Endothelial cell of umbilical vein (primary cell): ENCODE results near the gene EP400. TPM values are rescaled to one million over a fixed set of nuclear protein-coding genes. Genes with fewer than 3 reads are reported as not detected.

ENCODE experiments used
- BruUV-seq: library from RNA; stranded (reverse); fragments of 400-500 nt; replicated peaks from 2 replicates; lab custom pipeline; 2021; lab: Mats Ljungman, UMichigan
- CTCF ChIA-PET: fragments of 300-600, 350-600 bp; sonication (Branson Sonifier 250); formaldehyde crosslinking; loops from one replicate; lab custom pipeline; 2021; ENCODE audit warnings: antibody characterized with exemption, inconsistent platforms; lab: Charles Lee
- POLR2A ChIA-PET: fragments of 300-600, 350-600 bp; sonication (Branson Sonifier 250); formaldehyde crosslinking; loops from one replicate; lab custom pipeline; 2021; ENCODE audit warnings: antibody characterized with exemption, inconsistent platforms; lab: Charles Lee
- DNase-seq: peaks from one replicate; pipeline ENCODE4 v3.0.0-alpha.2; 2011; ENCODE audit warnings: low read depth, low spot score
- FAIRE-seq: peaks from 2 replicates; lab custom pipeline; 2011; peaks lifted over from hg19 to GRCh38; lab: Jason Lieb, UNC
- H2AFZ ChIP-seq: 2 replicates; pipeline ENCODE4 v1.6.0; 2012; ENCODE audit warnings: low read depth, low read length, control low read depth, inconsistent platforms
- H3K27ac ChIP-seq: 2 replicates; pipeline ENCODE4 v1.5.1; 2011; ENCODE audit warnings: low read depth, mild to moderate bottlenecking, control low read depth, low read length, moderate library complexity; ENCODE audit not compliant: insufficient read depth
- H3K27me3 ChIP-seq, 2 experiments: 2 replicates each; pipeline versions ENCODE4 v1.6.0 to v1.6.1; 2011; ENCODE audit warnings: low read length in 2 of 2, mixed read lengths in 1 of 2; ENCODE audit not compliant: control insufficient read depth in 2 of 2, insufficient read depth in 2 of 2
- H3K36me3 ChIP-seq, 2 experiments: 2 replicates in 1 of 2; 3 replicates in 1 of 2; pipeline ENCODE4 v1.5.1; 2011; ENCODE audit warnings: low read length in 2 of 2, mild to moderate bottlenecking in 1 of 2, moderate library complexity in 1 of 2; ENCODE audit not compliant: control insufficient read depth in 2 of 2, insufficient read depth in 2 of 2; ENCODE audit errors: extremely low read depth in 1 of 2
- H3K4me1 ChIP-seq: 3 replicates; pipeline ENCODE4 v1.5.1; 2011; ENCODE audit warnings: mild to moderate bottlenecking, low read length; ENCODE audit not compliant: control insufficient read depth, insufficient read depth; ENCODE audit errors: extremely low read depth
- H3K4me2 ChIP-seq: 2 replicates; pipeline ENCODE4 v1.6.1; 2011; ENCODE audit warnings: low read length, control low read depth, mixed read lengths; ENCODE audit not compliant: insufficient read depth
- H3K4me3 ChIP-seq, 3 experiments: fragments of 200-600 bp in 1 of 3; sonication (generic), shearing (Covaris generic) in 1 of 3; replicated peaks in 1 of 3; 2 replicates each; pipeline ENCODE4 v1.5.1; 2011 to 2016; ENCODE audit warnings: control low read depth in 3 of 3, low read length in 3 of 3, mild to moderate bottlenecking in 2 of 3, inconsistent platforms in 1 of 3, low read depth in 1 of 3, moderate library complexity in 1 of 3; ENCODE audit not compliant: insufficient read depth in 1 of 3
- H3K79me2 ChIP-seq: 2 replicates; pipeline ENCODE4 v1.6.0; 2012; ENCODE audit warnings: low read length, inconsistent platforms; ENCODE audit not compliant: control insufficient read depth, insufficient read depth
- H3K9ac ChIP-seq: replicated peaks from 2 replicates; pipeline ENCODE3; 2011; ENCODE audit warnings: low read length, control low read depth; ENCODE audit not compliant: insufficient read depth; ENCODE audit errors: extremely low read depth
- H3K9me1 ChIP-seq: replicated peaks from 3 replicates; pipeline ENCODE4 v1.6.0; 2011; ENCODE audit warnings: mild to moderate bottlenecking, low read length; ENCODE audit not compliant: control insufficient read depth, insufficient read depth; ENCODE audit errors: extremely low read depth
- H3K9me3 ChIP-seq: replicated peaks from 2 replicates; pipeline ENCODE4 v1.5.1; 2012; ENCODE audit warnings: low read length, inconsistent platforms; ENCODE audit not compliant: control insufficient read depth, insufficient read depth
- H4K20me1 ChIP-seq: replicated peaks from 2 replicates; pipeline ENCODE3; 2011; ENCODE audit warnings: mild to moderate bottlenecking, low read length; ENCODE audit not compliant: control insufficient read depth, insufficient read depth; ENCODE audit errors: extremely low read depth
- CTCF ChIP-seq, 2 donors: IDR thresholded peaks; 1 replicate in 1 of 2; 2 replicates in 1 of 2; pipeline ENCODE4 v1.5.1; 2011; ENCODE audit warnings: low read length in 2 of 2, mild to moderate bottlenecking in 2 of 2, moderate library complexity in 2 of 2, control low read depth in 1 of 2, inconsistent platforms in 1 of 2, low read depth in 1 of 2; ENCODE audit not compliant: insufficient read depth in 1 of 2; ENCODE audit errors: extremely low read depth in 1 of 2
- EZH2 ChIP-seq: IDR thresholded peaks from 2 replicates; pipeline ENCODE4 v1.6.1; 2012; ENCODE audit warnings: borderline replicate concordance, low read depth, mild to moderate bottlenecking, moderate library complexity, low read length, inconsistent platforms; ENCODE audit not compliant: severe bottlenecking
- FOS ChIP-seq: IDR thresholded peaks from 2 replicates; pipeline ENCODE4 v1.6.1; 2011; ENCODE audit warnings: mild to moderate bottlenecking, low read length, moderate library complexity, borderline replicate concordance; ENCODE audit not compliant: insufficient read depth
- GATA2 ChIP-seq: IDR thresholded peaks from 2 replicates; pipeline ENCODE4 v1.7.0; 2011; ENCODE audit warnings: low read depth, mild to moderate bottlenecking, moderate library complexity, mixed read lengths, low read length; ENCODE audit not compliant: insufficient read length, insufficient read depth
- JUN ChIP-seq: IDR thresholded peaks from 2 replicates; pipeline ENCODE4 v1.6.1; 2011; ENCODE audit warnings: borderline replicate concordance, low read depth; ENCODE audit not compliant: insufficient read length, insufficient read depth
- MAX ChIP-seq: IDR thresholded peaks from 2 replicates; pipeline ENCODE4 v1.6.1; 2011; ENCODE audit not compliant: insufficient read depth, insufficient read length
- MYC ChIP-seq: IDR thresholded peaks from one replicate; pipeline ENCODE4 v1.6.1; 2011; ENCODE audit warnings: mild to moderate bottlenecking, low read depth, low read length
- POLR2A ChIP-seq: IDR thresholded peaks from 2 replicates; pipeline ENCODE4 v1.6.1; 2012; ENCODE audit warnings: low read depth, mild to moderate bottlenecking, control low read depth, low read length
- POLR2AphosphoS5 ChIP-seq: IDR thresholded peaks from 2 replicates; pipeline ENCODE4 v1.6.1; 2012; ENCODE audit warnings: low read depth, mild to moderate bottlenecking, control low read depth, low read length, moderate library complexity; ENCODE audit not compliant: insufficient read depth
- dilution Hi-C: fragments of 300-500 bp; cut with MboI; formaldehyde crosslinking; loops from one replicate; pipeline ENCODE4 v1.15.0; 2019; ENCODE audit warnings: low sequenced_read_pairs; ENCODE audit not compliant: extremely low pct_ligation_motif_present
- intact Hi-C: fragments of 100-400 bp; cut with micrococcal nuclease; formaldehyde crosslinking; loops from one replicate; pipeline ENCODE4 v1.10.0; 2022
- polyA plus RNA-seq, 4 experiments: library from polyadenylated mRNA; depleted of rRNA in 3 of 4; stranded (reverse) in 3 of 4; unstranded in 1 of 4; fragments of >200 nt; gene quantifications; 2 replicates each; pipeline versions ENCODE4 v1.2.1 to v1.2.3, GENCODE V29; 2011 to 2012; ENCODE audit warnings: missing spikeins in 1 of 4
- total RNA-seq: library from RNA; stranded (reverse); gene quantifications from 2 replicates; pipeline ENCODE4 v1.2.3, GENCODE V29; 2021

EP400 gene
- total and polyA plus RNA-seq, 2 donors (not counting 3 experiments of a cell fraction or from before 2014, with no cell fraction given), result 9.0 to 57.7 TPM

GRCh38 chr12:131923260-131923659 lies 26.5 kb upstream of the EP400 start:
- no peak for FAIRE-seq
- CTCF ChIA-PET, result no interaction called here

More at GRCh38 chr12:131923260-131923659, 26.5 kb upstream of the EP400 start:
- Histone ChIP-seq H3K9ac (no peak overlapping the region), H3K27me3 (no peaks in the 10 kb centered on the region), H3K27ac (no peak overlapping the region), H3K9me1 (no peaks in the 10 kb centered on the region), H3K4me1 (no peaks in the 10 kb centered on the region), H2AFZ (no peak overlapping the region), H3K9me3 (no peaks in the 10 kb centered on the region), H4K20me1 (no peaks in the 10 kb centered on the region), H3K79me2 (no peaks in the 10 kb centered on the region), H3K4me3 (no peak overlapping the region), H3K36me3 (peaks cover 0 to 19% of the 10 kb centered on the region in 2 experiments), H3K4me2 (no peak overlapping the region)
- DNase-seq, result no peak
- TF ChIP-seq FOS (no peak), MAX (no peak), POLR2A (no peak), MYC (no peak), POLR2AphosphoS5 (no peak), GATA2 (no peak), EZH2 (no peak), JUN (no peak), CTCF (IDR thresholded peaks at IDR 0.05; ENCODE audit: extremely low read depth in 1 of 2, insufficient read depth in 1 of 2, low read depth in 1 of 2, low read length in 2 of 2) (no peak)
- dilution Hi-C loops, result no loop called here
- BruUV-seq, result no TSS peak
- intact Hi-C loops, result no loop called here
- POLR2A ChIA-PET, result no interaction called here
